HCT116 (cell line): ENCODE results near the gene AVL9.

Experiments used
- CTCF ChIP-seq, 3 experiments: fragments of 200-600 bp in 1 of 3; sonication (generic) in 1 of 3; IDR thresholded peaks in 2 of 3; conservative IDR thresholded peaks in 1 of 3; 2 replicates each; pipeline ENCODE4 v1.5.1; 2012 to 2017; ENCODE audit warnings: low read depth in 2 of 3, low read length in 2 of 3, antibody characterized with exemption in 1 of 3, borderline replicate concordance in 1 of 3, control low read depth in 1 of 3, mild to moderate bottlenecking in 1 of 3, mixed read lengths in 1 of 3, mixed run types in 1 of 3, moderate library complexity in 1 of 3; ENCODE audit not compliant: insufficient read depth in 1 of 3
- EGR1 ChIP-seq: IDR thresholded peaks from 2 replicates; pipeline ENCODE4 v1.6.1; 2012; ENCODE audit warnings: low read depth
- EZH2phosphoT487 ChIP-seq: fragments of 200-600 bp; IDR thresholded peaks from 2 replicates; pipeline ENCODE4 v1.6.1; 2018; ENCODE audit warnings: antibody characterized with exemption, borderline replicate concordance
- TCF7L2 ChIP-seq: IDR thresholded peaks from 2 replicates; pipeline ENCODE4 v1.7.0; 2011; ENCODE audit warnings: borderline replicate concordance, inconsistent platforms; ENCODE audit not compliant: insufficient read depth, insufficient read length; ENCODE audit errors: extremely low read depth
- ZBTB33 ChIP-seq: IDR thresholded peaks from 2 replicates; pipeline ENCODE4 v1.6.1; 2011; ENCODE audit warnings: mild to moderate bottlenecking, low read length, moderate library complexity; ENCODE audit not compliant: insufficient replicate concordance; ENCODE audit errors: extremely low read depth

- TF ChIP-seq TCF7L2 (no peak), ZBTB33 (no peak), CTCF (IDR thresholded peaks at IDR 0.05 in 2 of 3, conservative IDR thresholded peaks at IDR 0.05 in 1 of 3; ENCODE audit: borderline replicate concordance in 1 of 3, insufficient read depth in 1 of 3, low read depth in 2 of 3, low read length in 2 of 3) (no peak), EGR1 (no peak), EZH2phosphoT487 (no peak)
Observed at GRCh38 chr7:32631021-32631420, 135.7 kb downstream of the AVL9 start.
